ENCODE data around the gene VPS39.

DNA sequence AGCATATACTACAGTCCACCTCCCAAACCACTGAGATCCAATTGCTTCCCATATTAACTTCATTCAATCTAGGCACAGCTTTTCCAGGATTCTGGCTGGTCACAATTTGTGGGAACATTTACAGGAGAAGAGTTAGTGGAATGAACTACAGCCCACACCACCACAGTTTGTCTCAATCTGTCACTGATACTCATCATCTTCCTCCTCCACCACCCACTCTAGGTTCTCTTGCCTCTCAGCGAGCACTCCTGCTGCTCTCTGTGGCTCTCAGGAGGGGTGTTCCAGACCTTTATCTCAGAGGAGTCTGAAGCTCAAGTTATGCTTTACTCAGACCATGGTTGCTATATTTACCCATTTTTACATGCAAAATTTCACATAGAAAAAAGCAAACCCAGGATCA, 87.8 kb downstream of the VPS39 start:
- TF ChIP-seq, protein P1, sequence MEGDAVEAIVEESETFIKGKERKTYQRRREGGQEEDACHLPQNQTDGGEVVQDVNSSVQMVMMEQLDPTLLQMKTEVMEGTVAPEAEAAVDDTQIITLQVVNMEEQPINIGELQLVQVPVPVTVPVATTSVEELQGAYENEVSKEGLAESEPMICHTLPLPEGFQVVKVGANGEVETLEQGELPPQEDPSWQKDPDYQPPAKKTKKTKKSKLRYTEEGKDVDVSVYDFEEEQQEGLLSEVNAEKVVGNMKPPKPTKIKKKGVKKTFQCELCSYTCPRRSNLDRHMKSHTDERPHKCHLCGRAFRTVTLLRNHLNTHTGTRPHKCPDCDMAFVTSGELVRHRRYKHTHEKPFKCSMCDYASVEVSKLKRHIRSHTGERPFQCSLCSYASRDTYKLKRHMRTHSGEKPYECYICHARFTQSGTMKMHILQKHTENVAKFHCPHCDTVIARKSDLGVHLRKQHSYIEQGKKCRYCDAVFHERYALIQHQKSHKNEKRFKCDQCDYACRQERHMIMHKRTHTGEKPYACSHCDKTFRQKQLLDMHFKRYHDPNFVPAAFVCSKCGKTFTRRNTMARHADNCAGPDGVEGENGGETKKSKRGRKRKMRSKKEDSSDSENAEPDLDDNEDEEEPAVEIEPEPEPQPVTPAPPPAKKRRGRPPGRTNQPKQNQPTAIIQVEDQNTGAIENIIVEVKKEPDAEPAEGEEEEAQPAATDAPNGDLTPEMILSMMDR (IDR thresholded peaks at IDR 0.05): no peak
- TF ChIP-seq POLR2A (IDR thresholded peaks at IDR 0.05): no peak

All from uterus (tissue), 2 donors.